B cell (primary cell): ENCODE measurements around the gene CARMIL1. TPM values are rescaled to one million over a fixed set of nuclear protein-coding genes. Genes with fewer than 3 reads are reported as not detected.
"Not testable (repeated sequence)": the region's sequence is repeated elsewhere in the genome, so short reads cannot be mapped to it uniquely, and the experiment has no call there.

Experiments used
- ATAC-seq: fragments of 200-7000 bp; cut with Tn5 transposase; one replicate; pipeline ENCODE4 v1.10.0; 2021; ENCODE audit warnings: low read depth, mild to moderate bottlenecking, moderate number of reproducible peaks, moderate library complexity
- CTCF ChIA-PET: fragments of 350-600 bp; sonication (Branson Sonifier 250); formaldehyde crosslinking; loops from one replicate; lab custom pipeline; 2021; ENCODE audit warnings: antibody characterized with exemption, inconsistent platforms; lab: Charles Lee
- POLR2A ChIA-PET: fragments of 350-600 bp; sonication (Branson Sonifier 250); formaldehyde crosslinking; loops from one replicate; lab custom pipeline; 2021; ENCODE audit warnings: antibody characterized with exemption; lab: Charles Lee
- DNase-seq: peaks from one replicate; pipeline ENCODE4 v3.0.0; 2013
- H2AFZ ChIP-seq: 2 replicates; pipeline ENCODE4 v1.6.1; 2012; ENCODE audit warnings: mild to moderate bottlenecking, low read depth, low read length; ENCODE audit not compliant: insufficient read depth, poor library complexity, severe bottlenecking
- H3K27ac ChIP-seq, 2 donors: 1 replicate in 1 of 2; 2 replicates in 1 of 2; pipeline ENCODE4 v1.5.1; 2012 to 2013; ENCODE audit warnings: low read length in 2 of 2, mild to moderate bottlenecking in 2 of 2, moderate library complexity in 1 of 2
- H3K27me3 ChIP-seq, 4 experiments: fragments of 200-600 bp in 1 of 4; sonication (generic) in 1 of 4; replicated peaks in 1 of 4; 1 replicate in 2 of 4; 2 replicates in 2 of 4; pipeline versions ENCODE4 v1.6.1 to v1.7.0; 2013 to 2016; ENCODE audit warnings: low read length in 3 of 4, mild to moderate bottlenecking in 2 of 4, mixed read lengths in 1 of 4, moderate library complexity in 1 of 4; ENCODE audit not compliant: insufficient read depth in 4 of 4, control insufficient read depth in 3 of 4; ENCODE audit errors: control extremely low read depth in 1 of 4
- H3K36me3 ChIP-seq, 2 experiments: replicated peaks in 1 of 2; 1 replicate in 1 of 2; 2 replicates in 1 of 2; pipeline versions ENCODE4 v1.6.1 to v1.7.1; 2013; ENCODE audit warnings: low read length in 1 of 2; ENCODE audit not compliant: insufficient read depth in 2 of 2, control insufficient read depth in 1 of 2; ENCODE audit errors: control extremely low read depth in 1 of 2, extremely low read depth in 1 of 2
- H3K4me1 ChIP-seq, 2 donors: fragments of 200-600 bp in 1 of 2; sonication (generic) in 1 of 2; 1 replicate in 1 of 2; 2 replicates in 1 of 2; pipeline versions ENCODE4 v1.5.1 to v1.6.1; 2013 to 2017; ENCODE audit warnings: low read length in 2 of 2; ENCODE audit not compliant: control insufficient read depth in 2 of 2, insufficient read depth in 2 of 2
- H3K4me2 ChIP-seq: replicated peaks from 2 replicates; pipeline ENCODE3; 2012; ENCODE audit warnings: mild to moderate bottlenecking, low read depth, low read length; ENCODE audit not compliant: poor library complexity, severe bottlenecking
- H3K4me3 ChIP-seq, 5 experiments: fragments of 200-600 bp in 1 of 5; sonication (generic) in 1 of 5; 1 replicate in 3 of 5; 2 replicates in 2 of 5; pipeline versions ENCODE4 v1.5.1 to v1.7.0; 2011 to 2016; ENCODE audit warnings: low read length in 4 of 5, mild to moderate bottlenecking in 4 of 5, low read depth in 2 of 5, control low read depth in 1 of 5, moderate library complexity in 1 of 5; ENCODE audit not compliant: insufficient read depth in 1 of 5; ENCODE audit errors: control extremely low read depth in 1 of 5, extremely low read depth in 1 of 5
- H3K79me2 ChIP-seq: fragments of 200-600 bp; sonication (generic); one replicate; pipeline ENCODE4 v1.6.0; 2016; ENCODE audit warnings: low read length; ENCODE audit not compliant: control insufficient read depth, insufficient read depth
- H3K9ac ChIP-seq: fragments of 200-600 bp; sonication (generic); 2 replicates; pipeline ENCODE4 v1.6.1; 2017; ENCODE audit warnings: mild to moderate bottlenecking, low read length, moderate library complexity
- H3K9me3 ChIP-seq, 3 donors: one replicate each; pipeline versions ENCODE4 v1.6.1 to v1.7.1; 2013; ENCODE audit warnings: low read length in 2 of 3; ENCODE audit not compliant: control insufficient read depth in 2 of 3, insufficient read depth in 1 of 3; ENCODE audit errors: control extremely low read depth in 1 of 3
- H4K20me1 ChIP-seq: 2 replicates; pipeline ENCODE4 v1.6.0; 2012; ENCODE audit warnings: mild to moderate bottlenecking, low read length; ENCODE audit not compliant: insufficient read depth, control insufficient read depth, poor library complexity, severe bottlenecking
- H3K27ac Mint-ChIP-seq: one replicate; pipeline ENCODE4 v1.8.0; 2021; ENCODE audit warnings: mixed read lengths
- H3K27me3 Mint-ChIP-seq: one replicate; pipeline ENCODE4 v1.8.0; 2021; ENCODE audit warnings: mixed read lengths
- H3K4me1 Mint-ChIP-seq: one replicate; pipeline ENCODE4 v1.8.0; 2021; ENCODE audit warnings: mixed read lengths
- H3K4me3 Mint-ChIP-seq: one replicate; pipeline ENCODE4 v1.8.0; 2021; ENCODE audit warnings: mixed read lengths
- H3K9me3 Mint-ChIP-seq: one replicate; pipeline ENCODE4 v1.8.0; 2022; ENCODE audit warnings: mixed read lengths; ENCODE audit not compliant: insufficient read depth
- CTCF ChIP-seq: fragments of 200-600 bp; IDR thresholded peaks from one replicate; pipeline ENCODE4 v1.8.0; 2022; ENCODE audit warnings: antibody characterized with exemption, mild to moderate bottlenecking
- WGBS: methylation state at CpG from one replicate; pipeline ENCODE4 v1.1.5; 2013; ENCODE audit warnings: missing lambda C conversion rate; ENCODE audit not compliant: insufficient coverage; 5-methylcytosine and 5-hydroxymethylcytosine counted together
- intact Hi-C: fragments of 100-400 bp; cut with micrococcal nuclease; formaldehyde crosslinking; loops from one replicate; pipeline ENCODE4 v1.10.0; 2022
- polyA plus RNA-seq: library from polyadenylated mRNA; depleted of rRNA; stranded (reverse); fragments of >200 nt; gene quantifications from 2 replicates; pipeline ENCODE4 v1.2.3, GENCODE V29; 2012
- total RNA-seq, 2 donors: library from RNA; stranded (reverse); fragments of 120-200 nt in 1 of 2; gene quantifications; 1 replicate in 1 of 2; 2 replicates in 1 of 2; pipeline versions ENCODE4 v1.2.3 to v1.2.4, GENCODE V29; 2013 to 2022

Gene CARMIL1
- total and polyA plus RNA-seq, 2 donors (not counting 1 experiment from before 2014, with no cell fraction given): 7.5 to 11.0 TPM

GRCh38 chr6:25585225-25585624, 306.1 kb downstream of the CARMIL1 start:
- no peaks in the 10 kb centered on the region for H4K20me1 ChIP-seq
- H3K79me2 ChIP-seq: no peaks in the 10 kb centered on the region
- intact Hi-C loops: no loop called here
- ChIA-PET POLR2A (no interaction called here), CTCF (no interaction called here)
- Mint-ChIP-seq H3K9me3 (no peaks in the 10 kb centered on the region), H3K27ac (no peak overlapping the region), H3K27me3 (no peaks in the 10 kb centered on the region), H3K4me3 (no peak overlapping the region), H3K4me1 (peaks cover 1% of the 10 kb centered on the region)
- no peak overlapping the region for H3K27ac ChIP-seq
- no peak overlapping the region for H3K4me3 ChIP-seq
- no peak for DNase-seq
- WGBS: no CpG with 5 or more reads among the region's 4 CpGs
- peaks cover 0 to under 1% of the 10 kb centered on the region in 2 donors for H3K4me1 ChIP-seq
- no peaks in the 10 kb centered on the region for H3K36me3 ChIP-seq
- TF ChIP-seq CTCF: no peak
- H3K9ac ChIP-seq: no peak overlapping the region
- H3K9me3 ChIP-seq: no peaks in the 10 kb centered on the region
- ATAC-seq: no peak
- H3K4me2 ChIP-seq: no peak overlapping the region
- no peak overlapping the region for H2AFZ ChIP-seq
- H3K27me3 ChIP-seq: no peaks in the 10 kb centered on the region

GRCh38 chr6:25586119-25586518, 306.9 kb downstream of the CARMIL1 start:
- CTCF ChIA-PET, H3K9me3 Mint-ChIP-seq, H3K4me1 Mint-ChIP-seq, ATAC-seq, intact Hi-C loops, H3K4me3 Mint-ChIP-seq, DNase-seq, H3K4me2 ChIP-seq, H3K9ac ChIP-seq, H4K20me1 ChIP-seq, H3K4me1 ChIP-seq, H3K9me3 ChIP-seq, H3K27me3 ChIP-seq, H3K36me3 ChIP-seq, H3K27ac ChIP-seq, H3K79me2 ChIP-seq, H3K27ac Mint-ChIP-seq, POLR2A ChIA-PET, H3K4me3 ChIP-seq, H3K27me3 Mint-ChIP-seq, H2AFZ ChIP-seq: not testable (repeated sequence)
- 94% methylated on average over 11 of the region's 30 CpGs for WGBS
